Measurements from ENCODE around the gene SBF2. TPM values are rescaled to one million over a fixed set of nuclear protein-coding genes. Genes with fewer than 3 reads are reported as not detected.
A peak's percentile ranks its signal among the peaks of the same experiment; 100 is the strongest.

SBF2 gene
- polyA plus RNA-seq, 1 donor = 45.4 TPM

DNA sequence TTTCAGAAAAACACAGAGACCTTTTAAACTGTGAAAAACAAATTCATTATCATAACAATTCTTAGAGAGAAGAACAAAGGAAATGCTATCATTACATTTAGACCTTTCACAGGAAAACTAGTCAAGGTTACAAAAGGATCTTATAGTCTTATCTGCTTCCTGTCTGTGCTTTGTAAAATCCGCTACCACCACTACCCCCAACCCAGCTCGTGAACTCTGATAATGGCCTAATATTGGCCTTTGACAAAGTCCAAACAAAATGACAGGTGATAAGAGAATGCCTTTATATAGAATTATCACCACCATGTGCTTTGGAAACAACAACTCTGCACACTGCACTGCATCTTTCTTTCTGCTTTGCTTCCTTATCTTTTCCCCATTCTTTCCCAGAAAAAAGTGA is 272.5 kb downstream of the SBF2 start:
- 52% methylated on average over 2 of the region's 2 CpGs for WGBS (ENCODE audit: insufficient coverage, low lambda C conversion rate)
- Histone ChIP-seq H3K9me3 (ENCODE audit: control insufficient read depth, low read depth, low read length) (no peaks in the 10 kb centered on the region), H3K4me3 (ENCODE audit: low read length) (no peak overlapping the region)

DNA sequence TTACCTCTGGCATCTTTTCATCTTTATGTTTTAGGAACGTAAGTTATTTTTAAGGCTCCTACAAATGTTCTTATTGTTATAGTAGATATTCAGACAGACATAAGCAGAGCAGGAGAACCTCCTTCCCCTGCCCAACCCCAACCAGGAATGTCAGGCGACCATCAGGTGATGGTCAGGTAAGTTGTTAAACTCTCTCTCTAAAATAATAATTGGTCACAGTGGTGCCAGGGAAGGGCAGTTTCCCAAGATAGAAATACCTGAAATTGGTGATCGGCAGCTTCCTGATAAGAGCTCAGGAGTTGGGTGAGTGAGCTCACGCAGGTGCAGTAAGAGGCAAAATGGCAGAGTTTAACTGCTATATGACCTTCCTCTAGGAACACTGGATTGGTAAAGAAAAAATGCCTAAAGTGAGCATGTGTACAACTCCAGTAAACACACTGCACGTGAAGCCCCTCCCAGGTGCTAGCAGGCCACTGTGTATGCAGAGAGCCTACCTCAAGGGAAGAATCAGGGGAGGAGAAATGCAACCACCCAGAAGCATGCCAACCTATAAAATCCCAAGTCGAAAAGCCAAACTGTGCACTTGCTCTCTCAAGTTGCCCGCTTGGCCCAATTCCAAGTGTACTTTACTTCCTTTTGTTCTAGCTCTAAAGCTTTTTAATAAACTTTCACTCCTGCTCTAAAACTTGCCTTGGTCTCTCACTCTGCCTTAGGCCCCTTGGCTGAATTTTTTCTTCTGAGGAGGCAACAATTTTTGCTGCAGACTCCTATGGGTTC is 273.9 kb downstream of the SBF2 start:
- H3K36me3 ChIP-seq (ENCODE audit: control insufficient read depth, insufficient read depth, low read length) = no peaks in the 10 kb centered on the region
- H3K9me3 ChIP-seq (ENCODE audit: control insufficient read depth, low read depth, low read length) = no peaks in the 10 kb centered on the region
- DNase-seq = no peak
- H3K27me3 ChIP-seq (ENCODE audit: control insufficient read depth, insufficient read depth, low read length) = no peaks in the 10 kb centered on the region
- peaks cover 6% of the 10 kb centered on the region for H3K4me1 ChIP-seq (ENCODE audit: control insufficient read depth, insufficient read depth, low read length)
- no peak overlapping the region for H3K27ac ChIP-seq (ENCODE audit: low read length)
- 100% methylated on average over 1 of the region's 7 CpGs for WGBS (ENCODE audit: insufficient coverage, low lambda C conversion rate)
- H3K4me3 ChIP-seq (ENCODE audit: low read length) = no peak overlapping the region

More for the DNA sequence above, 272.5 kb downstream of the SBF2 start:
- Histone ChIP-seq H3K4me1 (ENCODE audit: control insufficient read depth, insufficient read depth, low read length) (peaks cover 6% of the 10 kb centered on the region), H3K36me3 (ENCODE audit: control insufficient read depth, insufficient read depth, low read length) (peaks cover 4% of the 10 kb centered on the region), H3K27me3 (ENCODE audit: control insufficient read depth, insufficient read depth, low read length) (no peaks in the 10 kb centered on the region), H3K27ac (ENCODE audit: low read length) (no peak overlapping the region)
- DNase-seq = peak; percentile 3 to 30

DNA sequence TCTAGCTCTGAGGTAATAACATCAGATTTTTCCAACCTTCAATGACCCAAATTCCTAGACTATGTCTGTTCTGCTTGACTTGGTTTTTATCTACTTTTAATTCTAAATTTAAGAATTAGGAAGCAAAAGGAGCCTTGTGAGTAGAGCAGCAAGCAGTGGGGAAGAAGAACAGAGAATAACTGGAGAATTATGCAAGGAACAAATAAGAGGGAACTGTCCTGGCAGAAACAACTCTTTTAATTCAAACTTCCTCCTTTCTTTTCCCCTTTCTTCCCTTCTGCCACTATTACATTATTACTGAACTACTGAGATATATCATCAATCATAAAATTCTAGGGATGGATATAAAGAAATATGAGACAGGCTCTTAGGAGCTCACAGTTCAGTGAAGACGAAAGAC is 276.1 kb downstream of the SBF2 start:
- WGBS (ENCODE audit: insufficient coverage, low lambda C conversion rate) = 100% methylated on average over 1 of the region's 1 CpG
- no peak for DNase-seq
- Histone ChIP-seq H3K4me1 (ENCODE audit: control insufficient read depth, insufficient read depth, low read length) (peaks cover 6% of the 10 kb centered on the region), H3K36me3 (ENCODE audit: control insufficient read depth, insufficient read depth, low read length) (no peaks in the 10 kb centered on the region), H3K27me3 (ENCODE audit: control insufficient read depth, insufficient read depth, low read length) (no peaks in the 10 kb centered on the region), H3K9me3 (ENCODE audit: control insufficient read depth, low read depth, low read length) (no peaks in the 10 kb centered on the region), H3K4me3 (ENCODE audit: low read length) (no peak overlapping the region), H3K27ac (ENCODE audit: low read length) (no peak overlapping the region)

DNA sequence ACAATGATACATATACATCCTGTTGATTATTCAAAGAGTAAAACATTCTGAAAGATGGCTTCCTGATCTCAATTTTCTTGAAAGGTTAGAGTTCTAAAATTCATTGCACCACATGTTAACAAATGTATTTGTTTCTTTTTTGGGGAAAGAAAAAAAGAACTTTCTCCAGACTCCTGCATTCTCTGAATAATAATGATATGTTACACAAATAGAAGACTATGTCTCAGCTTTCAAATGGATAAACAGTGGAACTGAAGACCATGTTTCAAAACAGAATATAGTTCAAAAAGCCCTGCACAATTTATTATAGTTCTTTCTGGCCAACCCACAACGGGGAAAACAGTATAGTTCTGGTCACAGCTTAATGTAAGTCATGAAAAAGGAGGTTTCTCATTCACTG is 277.0 kb downstream of the SBF2 start:
- DNase-seq = no peak
- Histone ChIP-seq H3K4me1 (ENCODE audit: control insufficient read depth, insufficient read depth, low read length) (peaks cover 6% of the 10 kb centered on the region), H3K27me3 (ENCODE audit: control insufficient read depth, insufficient read depth, low read length) (no peaks in the 10 kb centered on the region), H3K4me3 (ENCODE audit: low read length) (no peak overlapping the region), H3K27ac (ENCODE audit: low read length) (no peak overlapping the region), H3K9me3 (ENCODE audit: control insufficient read depth, low read depth, low read length) (peaks cover 2% of the 10 kb centered on the region), H3K36me3 (ENCODE audit: control insufficient read depth, insufficient read depth, low read length) (no peaks in the 10 kb centered on the region)
- WGBS (ENCODE audit: insufficient coverage, low lambda C conversion rate) = no CpG with 5 or more reads among the region's 1 CpG

DNA sequence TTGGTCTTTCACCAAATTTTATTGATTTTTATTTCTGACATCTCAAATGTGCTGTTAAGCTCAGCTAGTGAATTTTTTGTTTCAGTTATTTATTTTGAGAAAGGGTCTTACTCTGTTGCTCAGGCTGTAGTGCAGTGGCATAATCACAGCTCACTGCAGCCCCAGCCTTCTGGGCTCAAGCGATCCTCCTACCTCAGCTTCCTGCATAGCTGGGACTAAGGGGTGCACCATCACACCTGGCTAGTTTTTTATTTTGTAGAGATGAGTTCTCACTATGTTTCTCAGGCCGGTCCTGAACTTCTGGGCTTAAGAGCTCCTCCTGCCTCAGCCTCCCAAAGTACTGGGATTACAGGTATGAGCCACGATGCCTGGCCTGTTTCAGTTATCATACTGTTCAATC is 282.0 kb downstream of the SBF2 start:
- Histone ChIP-seq H3K27ac (ENCODE audit: low read length) (no peak overlapping the region), H3K36me3 (ENCODE audit: control insufficient read depth, insufficient read depth, low read length) (no peaks in the 10 kb centered on the region), H3K4me3 (ENCODE audit: low read length) (no peak overlapping the region), H3K4me1 (ENCODE audit: control insufficient read depth, insufficient read depth, low read length) (no peaks in the 10 kb centered on the region), H3K27me3 (ENCODE audit: control insufficient read depth, insufficient read depth, low read length) (no peaks in the 10 kb centered on the region), H3K9me3 (ENCODE audit: control insufficient read depth, low read depth, low read length) (peaks cover 4% of the 10 kb centered on the region)
- WGBS (ENCODE audit: insufficient coverage, low lambda C conversion rate) = 80% methylated on average over 1 of the region's 3 CpGs
- no peak for DNase-seq

DNA sequence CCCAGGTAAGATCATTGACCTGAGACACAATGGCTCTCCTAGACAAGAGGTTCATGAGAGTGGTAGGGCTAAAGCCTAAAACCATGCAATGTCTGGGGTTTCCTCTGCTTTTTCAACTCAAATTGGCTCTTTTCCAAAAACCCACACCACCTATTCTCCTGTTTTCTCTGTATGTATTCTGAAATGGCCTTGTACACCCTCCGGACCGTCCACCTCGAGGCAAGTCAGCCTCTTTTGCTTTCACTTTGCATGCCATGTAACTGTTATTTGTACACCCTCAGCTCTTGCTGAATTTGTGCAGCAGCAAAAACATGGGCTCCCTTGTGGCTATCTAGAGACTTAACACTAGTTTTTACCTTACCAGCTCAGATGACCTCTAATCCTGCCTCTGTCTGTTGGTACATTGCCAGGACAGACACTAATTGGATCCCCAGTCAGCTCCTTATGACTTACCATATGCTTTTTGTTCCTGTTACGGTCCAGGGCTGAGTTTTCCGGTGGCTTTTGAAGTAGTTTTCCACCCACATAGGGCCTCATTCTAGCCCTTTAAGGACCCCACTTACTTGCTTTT is 288.0 kb downstream of the SBF2 start:
- H3K27me3 ChIP-seq (ENCODE audit: control insufficient read depth, insufficient read depth, low read length) = no peaks in the 10 kb centered on the region
- peaks cover 2% of the 10 kb centered on the region for H3K9me3 ChIP-seq (ENCODE audit: control insufficient read depth, low read depth, low read length)
- peaks cover 2% of the 10 kb centered on the region for H3K36me3 ChIP-seq (ENCODE audit: control insufficient read depth, insufficient read depth, low read length)
- no peak for DNase-seq
- no peak overlapping the region for H3K27ac ChIP-seq (ENCODE audit: low read length)
- WGBS (ENCODE audit: insufficient coverage, low lambda C conversion rate) = 100% methylated on average over 5 of the region's 5 CpGs
- H3K4me1 ChIP-seq (ENCODE audit: control insufficient read depth, insufficient read depth, low read length) = no peaks in the 10 kb centered on the region
- no peak overlapping the region for H3K4me3 ChIP-seq (ENCODE audit: low read length)

DNA sequence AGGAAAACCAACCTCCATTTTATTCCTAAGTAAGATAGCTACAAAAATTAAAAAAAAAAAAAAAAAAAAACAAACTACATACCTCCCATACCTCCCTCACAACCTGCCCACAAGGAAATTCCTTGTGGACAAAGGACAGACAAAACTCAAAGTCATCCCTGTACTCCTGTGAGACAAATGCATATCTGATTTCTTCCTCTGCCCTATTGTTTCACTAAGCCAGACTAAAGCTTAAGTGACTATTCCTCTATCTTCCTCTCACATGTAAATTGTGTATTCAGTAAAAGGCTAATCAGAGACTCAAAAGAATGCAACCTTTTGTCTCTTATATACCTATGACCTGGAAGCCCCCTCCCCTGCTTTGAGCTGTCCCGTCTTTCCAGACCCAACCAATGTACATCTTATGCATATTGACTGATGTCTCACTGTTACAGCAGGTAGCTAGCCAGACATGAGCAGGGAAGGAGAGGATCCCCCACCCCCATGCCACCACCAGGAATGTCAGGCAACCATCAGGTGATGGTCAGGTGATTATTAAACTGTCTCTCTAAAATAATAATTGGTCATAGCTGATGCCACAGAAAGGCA is 289.4 kb downstream of the SBF2 start:
- Histone ChIP-seq H3K4me1 (ENCODE audit: control insufficient read depth, insufficient read depth, low read length) (no peaks in the 10 kb centered on the region), H3K9me3 (ENCODE audit: control insufficient read depth, low read depth, low read length) (peaks cover 2% of the 10 kb centered on the region), H3K36me3 (ENCODE audit: control insufficient read depth, insufficient read depth, low read length) (peaks cover 2% of the 10 kb centered on the region), H3K4me3 (ENCODE audit: low read length) (no peak overlapping the region), H3K27ac (ENCODE audit: low read length) (no peak overlapping the region), H3K27me3 (ENCODE audit: control insufficient read depth, insufficient read depth, low read length) (no peaks in the 10 kb centered on the region)
- WGBS (ENCODE audit: insufficient coverage, low lambda C conversion rate) = no CpG with 5 or more reads among the region's 1 CpG
- no peak for DNase-seq

DNA sequence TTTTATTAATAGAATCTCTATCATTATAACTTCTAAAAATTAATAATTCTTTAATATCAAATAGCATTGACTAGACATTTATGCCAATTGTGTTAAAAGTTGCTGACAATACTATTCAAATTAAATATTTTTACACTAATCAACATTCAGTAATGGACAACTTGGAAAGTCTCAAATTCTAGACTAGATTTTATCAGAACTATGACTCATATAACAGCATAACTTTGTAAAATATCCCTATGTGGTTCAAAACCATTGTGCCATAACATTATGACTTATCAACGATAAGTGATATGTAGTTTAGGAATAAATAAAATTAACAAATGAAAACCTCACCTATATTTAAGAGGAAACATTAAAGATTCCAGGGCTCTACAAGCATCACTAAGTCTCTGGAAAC is 291.8 kb downstream of the SBF2 start:
- H3K27me3 ChIP-seq (ENCODE audit: control insufficient read depth, insufficient read depth, low read length) = no peaks in the 10 kb centered on the region
- peaks cover 7% of the 10 kb centered on the region for H3K36me3 ChIP-seq (ENCODE audit: control insufficient read depth, insufficient read depth, low read length)
- no peaks in the 10 kb centered on the region for H3K4me1 ChIP-seq (ENCODE audit: control insufficient read depth, insufficient read depth, low read length)
- no peaks in the 10 kb centered on the region for H3K9me3 ChIP-seq (ENCODE audit: control insufficient read depth, low read depth, low read length)
- no peak for DNase-seq
- H3K27ac ChIP-seq (ENCODE audit: low read length) = no peak overlapping the region
- no peak overlapping the region for H3K4me3 ChIP-seq (ENCODE audit: low read length)
- 80% methylated on average over 1 of the region's 1 CpG for whole genome bisulfite sequencing (ENCODE audit: insufficient coverage, low lambda C conversion rate)

DNA sequence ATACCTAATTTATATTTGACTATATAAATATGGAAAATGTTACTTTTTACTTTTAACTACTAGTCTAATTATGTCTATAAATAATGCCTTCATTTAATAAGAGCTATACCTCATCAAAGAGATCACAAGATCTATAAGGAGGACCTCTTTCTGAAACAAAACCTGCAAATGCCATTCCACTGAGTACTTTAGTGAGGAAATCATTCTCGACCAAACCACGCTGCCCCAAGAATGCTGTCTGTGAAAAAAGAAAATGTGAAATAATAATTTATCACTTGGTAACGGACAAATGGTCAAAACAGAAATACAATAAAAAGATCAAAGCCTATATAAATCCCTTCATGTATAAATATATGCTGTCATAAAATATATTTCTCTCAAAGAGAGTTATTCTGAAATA is 301.7 kb downstream of the SBF2 start:
- 100% methylated on average over 3 of the region's 3 CpGs for WGBS (ENCODE audit: insufficient coverage, low lambda C conversion rate)
- H3K36me3 ChIP-seq (ENCODE audit: control insufficient read depth, insufficient read depth, low read length) = peaks cover 11% of the 10 kb centered on the region
- no peak for DNase-seq
- H3K4me1 ChIP-seq (ENCODE audit: control insufficient read depth, insufficient read depth, low read length) = no peaks in the 10 kb centered on the region
- H3K27ac ChIP-seq (ENCODE audit: low read length) = no peak overlapping the region
- H3K9me3 ChIP-seq (ENCODE audit: control insufficient read depth, low read depth, low read length) = no peaks in the 10 kb centered on the region
- no peaks in the 10 kb centered on the region for H3K27me3 ChIP-seq (ENCODE audit: control insufficient read depth, insufficient read depth, low read length)
- H3K4me3 ChIP-seq (ENCODE audit: low read length) = no peak overlapping the region

DNA sequence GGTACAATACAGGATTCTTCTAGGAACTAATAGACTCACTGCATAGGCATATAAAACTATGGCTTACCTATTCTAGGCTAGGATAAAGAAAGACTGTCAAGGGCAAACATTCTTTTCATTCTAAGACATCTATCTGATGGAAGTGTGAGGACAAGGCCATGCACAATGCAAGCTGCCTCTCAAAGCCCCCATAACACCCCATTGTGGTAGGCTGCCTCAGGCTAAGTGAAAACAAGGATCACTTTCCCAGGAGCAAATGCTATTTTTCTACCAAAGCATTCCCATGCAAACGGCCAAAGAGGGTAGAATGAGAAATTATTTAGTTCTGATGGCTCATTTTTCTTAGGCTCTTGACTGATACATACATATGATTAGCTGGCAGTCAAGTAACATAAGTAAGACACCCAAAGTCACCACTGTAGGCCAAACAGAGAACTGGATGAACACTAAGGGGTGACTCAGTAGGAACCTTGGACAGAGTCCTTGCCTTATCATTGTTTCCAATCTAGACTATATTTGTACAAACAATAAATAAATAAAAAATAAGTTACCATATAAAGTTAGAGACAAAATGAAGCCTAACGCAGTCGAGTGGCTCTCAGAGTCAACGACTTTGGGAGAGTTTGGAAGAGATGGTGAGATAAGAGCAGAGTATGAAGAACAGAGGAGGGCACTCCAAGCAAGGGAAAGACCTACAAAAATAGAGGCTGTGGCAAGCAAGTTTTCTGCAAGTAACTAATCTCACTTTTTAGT is 303.6 kb downstream of the SBF2 start:
- WGBS (ENCODE audit: insufficient coverage, low lambda C conversion rate) = 75% methylated on average over 3 of the region's 4 CpGs
- H3K27me3 ChIP-seq (ENCODE audit: control insufficient read depth, insufficient read depth, low read length) = no peaks in the 10 kb centered on the region
- peaks cover 11% of the 10 kb centered on the region for H3K36me3 ChIP-seq (ENCODE audit: control insufficient read depth, insufficient read depth, low read length)
- no peak overlapping the region for H3K27ac ChIP-seq (ENCODE audit: low read length)
- H3K4me1 ChIP-seq (ENCODE audit: control insufficient read depth, insufficient read depth, low read length) = no peaks in the 10 kb centered on the region
- no peaks in the 10 kb centered on the region for H3K9me3 ChIP-seq (ENCODE audit: control insufficient read depth, low read depth, low read length)
- no peak for DNase-seq
- no peak overlapping the region for H3K4me3 ChIP-seq (ENCODE audit: low read length)
